ENCODE measurements around the gene RASA4B. TPM values are rescaled to one million over a fixed set of nuclear protein-coding genes. Genes with fewer than 3 reads are reported as not detected.
"Not testable (repeated sequence)": the region's sequence is repeated elsewhere in the genome, so short reads cannot be mapped to it uniquely, and the experiment has no call there.

RASA4B gene
- total RNA-seq = 11.4 and 16.1 TPM in 2 replicates

- H3K4me1 Mint-ChIP-seq; H3K4me3 Mint-ChIP-seq; H3K9me3 Mint-ChIP-seq; H3K27ac Mint-ChIP-seq; POLR2A ChIA-PET; CTCF ChIA-PET; intact Hi-C loops (cut with micrococcal nuclease); H3K36me3 Mint-ChIP-seq (ENCODE audit: low read depth); DNase-seq; H3K27me3 Mint-ChIP-seq: not testable (repeated sequence)
- ATAC-seq (ENCODE audit: low read depth) = peak; percentile 91
Observed at GRCh38 chr7:102517550-102518147, at the start of gene RASA4B. RASA4B (minus strand) TSS chr7:102517777; CDS start chr7:102517710, 67 bp downstream.

GRCh38 chr7:102550808-102551422 lies 33.3 kb upstream of the RASA4B start, which contains the start of gene SPDYE2:
SPDYE2 (plus strand) TSS chr7:102551226; CDS start chr7:102553256, 2,030 bp downstream.
- H3K4me1 Mint-ChIP-seq; POLR2A ChIA-PET; H3K4me3 Mint-ChIP-seq; H3K9me3 Mint-ChIP-seq; intact Hi-C loops (cut with micrococcal nuclease); H3K36me3 Mint-ChIP-seq (ENCODE audit: low read depth); H3K27ac Mint-ChIP-seq; ATAC-seq (ENCODE audit: low read depth); CTCF ChIA-PET; H3K27me3 Mint-ChIP-seq; DNase-seq: not testable (repeated sequence)

GRCh38 chr7:102546353-102546752 lies 28.8 kb upstream of the RASA4B start:
- DNase-seq; POLR2A ChIA-PET; CTCF ChIA-PET; H3K36me3 Mint-ChIP-seq (ENCODE audit: low read depth); H3K4me1 Mint-ChIP-seq; H3K9me3 Mint-ChIP-seq; H3K27ac Mint-ChIP-seq; H3K4me3 Mint-ChIP-seq; intact Hi-C loops (cut with micrococcal nuclease); H3K27me3 Mint-ChIP-seq: not testable (repeated sequence)
- peak; percentile 96 for ATAC-seq (ENCODE audit: low read depth)

- ATAC-seq (ENCODE audit: low read depth); H3K27me3 Mint-ChIP-seq; H3K9me3 Mint-ChIP-seq; H3K4me3 Mint-ChIP-seq; H3K4me1 Mint-ChIP-seq; CTCF ChIA-PET; H3K27ac Mint-ChIP-seq; DNase-seq; H3K36me3 Mint-ChIP-seq (ENCODE audit: low read depth); intact Hi-C loops (cut with micrococcal nuclease); POLR2A ChIA-PET: not testable (repeated sequence)
Observed at GRCh38 chr7:102545288-102545687, 27.7 kb upstream of the RASA4B start.

- H3K9me3 Mint-ChIP-seq, POLR2A ChIA-PET: not testable (repeated sequence)
Observed at GRCh38 chr7:102544372-102544771, 26.8 kb upstream of the RASA4B start.

GRCh38 chr7:102543596-102543995 lies 26.0 kb upstream of the RASA4B start, which contains the start of gene UPK3BL2:
UPK3BL2 (minus strand) TSS chr7:102543696; CDS start chr7:102543636, 60 bp downstream.
- H3K27me3 Mint-ChIP-seq; H3K4me1 Mint-ChIP-seq; CTCF ChIA-PET; H3K36me3 Mint-ChIP-seq (ENCODE audit: low read depth); H3K9me3 Mint-ChIP-seq; POLR2A ChIA-PET; ATAC-seq (ENCODE audit: low read depth); H3K27ac Mint-ChIP-seq; intact Hi-C loops (cut with micrococcal nuclease); H3K4me3 Mint-ChIP-seq; DNase-seq: not testable (repeated sequence)

More at GRCh38 chr7:102544372-102544771, 26.8 kb upstream of the RASA4B start:
- H3K27me3 Mint-ChIP-seq; DNase-seq; H3K4me1 Mint-ChIP-seq; H3K4me3 Mint-ChIP-seq; CTCF ChIA-PET; H3K27ac Mint-ChIP-seq; intact Hi-C loops (cut with micrococcal nuclease); ATAC-seq (ENCODE audit: low read depth); H3K36me3 Mint-ChIP-seq (ENCODE audit: low read depth): not testable (repeated sequence)

- H3K4me1 Mint-ChIP-seq; H3K27me3 Mint-ChIP-seq; H3K36me3 Mint-ChIP-seq (ENCODE audit: low read depth); POLR2A ChIA-PET; ATAC-seq (ENCODE audit: low read depth); DNase-seq; intact Hi-C loops (cut with micrococcal nuclease); H3K9me3 Mint-ChIP-seq; CTCF ChIA-PET; H3K4me3 Mint-ChIP-seq; H3K27ac Mint-ChIP-seq: not testable (repeated sequence)
Observed at GRCh38 chr7:102542771-102543170, 25.2 kb upstream of the RASA4B start.

- H3K27me3 Mint-ChIP-seq; CTCF ChIA-PET; H3K36me3 Mint-ChIP-seq (ENCODE audit: low read depth); H3K4me1 Mint-ChIP-seq; intact Hi-C loops (cut with micrococcal nuclease); ATAC-seq (ENCODE audit: low read depth); POLR2A ChIA-PET; H3K4me3 Mint-ChIP-seq; H3K9me3 Mint-ChIP-seq; DNase-seq; H3K27ac Mint-ChIP-seq: not testable (repeated sequence)
Observed at GRCh38 chr7:102542083-102542482, 24.5 kb upstream of the RASA4B start.

- H3K4me1 Mint-ChIP-seq; POLR2A ChIA-PET; H3K4me3 Mint-ChIP-seq; H3K27me3 Mint-ChIP-seq; ATAC-seq (ENCODE audit: low read depth); H3K9me3 Mint-ChIP-seq; CTCF ChIA-PET; H3K36me3 Mint-ChIP-seq (ENCODE audit: low read depth); DNase-seq; H3K27ac Mint-ChIP-seq; intact Hi-C loops (cut with micrococcal nuclease): not testable (repeated sequence)
Observed at GRCh38 chr7:102540604-102541003, 23.0 kb upstream of the RASA4B start.

GRCh38 chr7:102535062-102535615 lies 17.6 kb upstream of the RASA4B start:
- ATAC-seq (ENCODE audit: low read depth); H3K4me1 Mint-ChIP-seq; H3K27ac Mint-ChIP-seq; POLR2A ChIA-PET; H3K4me3 Mint-ChIP-seq; H3K9me3 Mint-ChIP-seq; intact Hi-C loops (cut with micrococcal nuclease); H3K27me3 Mint-ChIP-seq; H3K36me3 Mint-ChIP-seq (ENCODE audit: low read depth); DNase-seq; CTCF ChIA-PET: not testable (repeated sequence)

GRCh38 chr7:102532127-102532526 lies 14.6 kb upstream of the RASA4B start:
- POLR2A ChIA-PET; CTCF ChIA-PET; H3K4me3 Mint-ChIP-seq; H3K4me1 Mint-ChIP-seq; H3K9me3 Mint-ChIP-seq; H3K27ac Mint-ChIP-seq; H3K36me3 Mint-ChIP-seq (ENCODE audit: low read depth); H3K27me3 Mint-ChIP-seq; ATAC-seq (ENCODE audit: low read depth); intact Hi-C loops (cut with micrococcal nuclease); DNase-seq: not testable (repeated sequence)

- H3K27me3 Mint-ChIP-seq; H3K4me3 Mint-ChIP-seq; H3K36me3 Mint-ChIP-seq (ENCODE audit: low read depth); DNase-seq; ATAC-seq (ENCODE audit: low read depth); H3K9me3 Mint-ChIP-seq; H3K4me1 Mint-ChIP-seq; CTCF ChIA-PET; intact Hi-C loops (cut with micrococcal nuclease); POLR2A ChIA-PET; H3K27ac Mint-ChIP-seq: not testable (repeated sequence)
Observed at GRCh38 chr7:102531583-102531982, 14.0 kb upstream of the RASA4B start.
